ENCODE results near the gene FAM13B.
"Not testable (repeated sequence)": the region's sequence is repeated elsewhere in the genome, so short reads cannot be mapped to it uniquely, and the experiment has no call there.

Gene FAM13B

DNA sequence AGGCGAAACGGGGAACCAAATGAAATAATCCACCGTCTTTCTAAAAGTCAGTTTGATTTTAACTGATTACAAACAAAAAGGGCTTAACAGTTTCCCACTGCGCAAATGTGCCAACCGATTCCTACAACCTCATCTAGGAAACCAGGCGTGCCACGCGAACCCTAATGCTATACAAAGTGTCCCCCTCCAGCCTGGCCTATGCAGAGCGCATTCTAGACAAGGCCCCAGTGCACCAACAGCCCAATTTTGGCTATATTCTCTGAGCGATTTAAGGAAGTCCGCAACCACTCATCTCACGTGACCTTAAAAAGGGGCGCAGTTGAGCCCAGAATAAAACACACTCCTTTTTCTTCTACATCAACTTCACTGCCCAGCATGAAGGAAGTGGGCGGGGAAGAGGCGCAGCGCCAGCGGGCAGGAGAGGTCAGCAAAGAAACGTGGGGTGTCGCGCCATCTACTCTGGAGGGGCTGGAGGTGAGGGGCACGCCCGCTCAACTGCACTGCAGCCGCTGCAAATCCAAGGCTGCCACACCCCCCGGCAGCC is 779 bp downstream of the FAM13B start:
- no peaks in the 10 kb centered on the region for H3K9me3 ChIP-seq
- H3K36me3 ChIP-seq = no peaks in the 10 kb centered on the region
- peaks cover 0 to 55% (median 35%) of the 10 kb centered on the region in 4 donors for H3K4me1 ChIP-seq
- H3K4me3 ChIP-seq = peak overlapping the region; percentile 95 to 99
- peak overlapping the region; percentile 99 to 100 for H3K27ac ChIP-seq
- no peaks in the 10 kb centered on the region for H3K27me3 ChIP-seq
- TF ChIP-seq, protein P1, sequence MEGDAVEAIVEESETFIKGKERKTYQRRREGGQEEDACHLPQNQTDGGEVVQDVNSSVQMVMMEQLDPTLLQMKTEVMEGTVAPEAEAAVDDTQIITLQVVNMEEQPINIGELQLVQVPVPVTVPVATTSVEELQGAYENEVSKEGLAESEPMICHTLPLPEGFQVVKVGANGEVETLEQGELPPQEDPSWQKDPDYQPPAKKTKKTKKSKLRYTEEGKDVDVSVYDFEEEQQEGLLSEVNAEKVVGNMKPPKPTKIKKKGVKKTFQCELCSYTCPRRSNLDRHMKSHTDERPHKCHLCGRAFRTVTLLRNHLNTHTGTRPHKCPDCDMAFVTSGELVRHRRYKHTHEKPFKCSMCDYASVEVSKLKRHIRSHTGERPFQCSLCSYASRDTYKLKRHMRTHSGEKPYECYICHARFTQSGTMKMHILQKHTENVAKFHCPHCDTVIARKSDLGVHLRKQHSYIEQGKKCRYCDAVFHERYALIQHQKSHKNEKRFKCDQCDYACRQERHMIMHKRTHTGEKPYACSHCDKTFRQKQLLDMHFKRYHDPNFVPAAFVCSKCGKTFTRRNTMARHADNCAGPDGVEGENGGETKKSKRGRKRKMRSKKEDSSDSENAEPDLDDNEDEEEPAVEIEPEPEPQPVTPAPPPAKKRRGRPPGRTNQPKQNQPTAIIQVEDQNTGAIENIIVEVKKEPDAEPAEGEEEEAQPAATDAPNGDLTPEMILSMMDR (IDR thresholded peaks at IDR 0.05) = no peak
- intact Hi-C loops (cut with DNase I; ENCODE audit: low total_unique reads) = loop anchor here (5.0 to 10.0 kb wide), 3 partner anchors 35 to 407 kb away; partner anchors contain the start of gene HNRNPA0
- DNase-seq = peak; percentile 71 to 81

DNA sequence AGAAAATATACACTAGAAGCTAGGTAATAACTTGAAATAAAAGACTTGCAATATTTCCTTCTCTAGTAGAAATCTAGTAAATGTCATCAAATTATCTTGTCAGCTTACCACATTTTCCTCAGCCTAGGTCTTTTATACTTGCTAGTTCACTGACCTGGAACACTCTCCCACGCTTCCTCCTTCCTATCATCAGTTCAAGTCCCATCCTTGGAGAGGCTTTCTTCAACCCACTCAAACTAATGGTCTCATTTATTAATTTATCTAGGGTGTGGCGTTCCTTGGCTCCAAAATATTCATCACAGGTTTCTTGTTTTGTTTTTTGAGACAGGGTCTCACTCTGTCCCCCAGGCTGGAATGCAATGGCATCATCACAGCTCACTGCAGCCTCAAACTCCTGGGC is 2.9 kb downstream of the FAM13B start:
- peaks cover 0 to 59% (median 28%) of the 10 kb centered on the region in 4 donors for H3K4me1 ChIP-seq

DNA sequence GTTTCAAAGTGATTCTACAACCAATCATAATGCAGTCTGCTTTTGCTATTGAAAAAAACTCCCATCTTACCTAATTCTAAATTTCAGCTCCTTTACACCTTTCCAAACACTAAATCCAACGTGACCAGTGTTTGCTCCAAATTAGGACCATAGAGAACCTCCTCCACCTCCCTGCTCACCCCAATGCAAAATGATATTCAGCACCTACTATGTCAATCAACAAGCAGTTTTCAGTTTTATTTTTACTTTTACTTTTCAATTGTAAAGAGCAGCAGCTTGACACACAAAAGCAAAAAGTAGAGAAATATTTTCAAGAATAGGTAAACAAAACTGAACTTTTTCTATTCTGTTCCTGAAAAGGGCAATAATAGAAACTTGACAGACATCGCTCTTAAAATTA is 3.4 kb downstream of the FAM13B start:
- no peak for DNase-seq
- Histone ChIP-seq H3K4me1 (peaks cover 0 to 60% (median 28%) of the 10 kb centered on the region in 4 donors), H3K27ac (no peak overlapping the region), H3K36me3 (no peaks in the 10 kb centered on the region), H3K4me3 (no peak overlapping the region), H3K9me3 (no peaks in the 10 kb centered on the region), H3K27me3 (no peaks in the 10 kb centered on the region)
- intact Hi-C loops (cut with DNase I; ENCODE audit: low total_unique reads) = no loop called here
- TF ChIP-seq, protein P1 (IDR thresholded peaks at IDR 0.05) = no peak

More for the DNA sequence above, 2.9 kb downstream of the FAM13B start:
- H3K36me3 ChIP-seq = no peaks in the 10 kb centered on the region
- intact Hi-C loops (cut with DNase I; ENCODE audit: low total_unique reads) = loop anchor here (5.0 to 10.0 kb wide), 3 partner anchors 37 to 405 kb away; partner anchors contain the start of gene HNRNPA0
- no peak overlapping the region for H3K27ac ChIP-seq
- no peaks in the 10 kb centered on the region for H3K27me3 ChIP-seq
- DNase-seq = no peak
- H3K4me3 ChIP-seq = no peak overlapping the region
- no peaks in the 10 kb centered on the region for H3K9me3 ChIP-seq
- TF ChIP-seq, protein P1 (IDR thresholded peaks at IDR 0.05) = no peak

DNA sequence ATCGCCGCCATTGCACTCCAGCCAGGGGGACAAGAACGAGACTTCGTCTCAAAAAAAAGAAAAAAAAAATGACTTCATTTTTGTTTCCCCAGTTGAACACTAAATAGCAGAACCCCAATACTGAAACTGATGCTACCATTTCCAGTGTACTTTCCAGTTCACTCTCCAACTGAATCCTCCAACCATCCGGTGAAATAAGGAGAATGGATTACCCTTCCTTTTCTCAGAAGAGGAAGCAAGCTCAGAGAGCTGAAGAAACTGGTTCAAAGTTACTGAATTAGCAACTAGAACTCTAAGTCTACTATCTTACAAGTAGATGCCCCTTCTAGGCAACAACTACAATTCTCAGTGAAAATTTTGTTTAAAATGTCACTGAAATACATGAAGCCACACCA is 3.9 kb downstream of the FAM13B start:
- Histone ChIP-seq H3K36me3 (no peaks in the 10 kb centered on the region), H3K27ac (no peak overlapping the region), H3K4me1 (peaks cover 0 to 63% (median 30%) of the 10 kb centered on the region in 4 donors), H3K4me3 (no peak overlapping the region), H3K9me3 (no peaks in the 10 kb centered on the region), H3K27me3 (no peaks in the 10 kb centered on the region)
- intact Hi-C loops (cut with DNase I; ENCODE audit: low total_unique reads) = no loop called here
- DNase-seq = no peak
- TF ChIP-seq, protein P1 (IDR thresholded peaks at IDR 0.05) = no peak

DNA sequence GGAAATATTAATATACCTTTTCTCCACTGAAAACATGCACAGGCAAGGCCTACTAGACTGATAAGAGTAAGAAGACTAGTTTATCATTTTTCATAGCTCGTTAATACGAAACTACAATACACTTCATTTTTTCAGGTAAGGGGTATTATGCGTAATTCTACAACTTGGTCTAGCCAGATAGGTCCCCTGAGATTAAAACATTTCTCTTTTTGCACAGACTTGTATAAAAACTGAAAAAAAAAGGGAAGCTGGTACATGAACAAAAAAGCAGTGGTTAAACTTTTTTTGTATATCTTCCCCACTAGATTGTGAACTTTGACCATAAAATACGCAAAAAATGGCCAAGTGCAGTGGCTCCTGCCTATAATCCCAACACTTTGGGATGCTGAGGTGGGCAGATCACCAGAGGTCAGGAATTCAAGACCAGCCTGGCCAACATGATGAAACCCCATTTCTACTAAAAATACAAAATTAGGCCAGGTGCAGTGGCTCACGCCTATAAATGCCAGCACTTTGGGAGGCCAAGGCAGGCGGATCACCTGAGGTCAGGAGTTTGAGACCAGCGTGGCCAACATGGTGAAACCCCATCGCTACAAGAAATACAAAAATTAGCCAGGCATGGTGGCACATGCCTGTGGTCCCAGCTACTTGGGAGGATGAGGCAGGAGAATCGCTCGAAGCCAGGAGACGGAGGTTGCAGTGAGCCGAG is 4.5 kb downstream of the FAM13B start:
- H3K4me3 ChIP-seq; H3K27me3 ChIP-seq; DNase-seq; intact Hi-C loops (cut with DNase I; ENCODE audit: low total_unique reads); H3K9me3 ChIP-seq; H3K36me3 ChIP-seq; H3K27ac ChIP-seq: not testable (repeated sequence)
- H3K4me1 ChIP-seq = peaks cover 0 to 63% (median 31%) of the 10 kb centered on the region in 4 donors

DNA sequence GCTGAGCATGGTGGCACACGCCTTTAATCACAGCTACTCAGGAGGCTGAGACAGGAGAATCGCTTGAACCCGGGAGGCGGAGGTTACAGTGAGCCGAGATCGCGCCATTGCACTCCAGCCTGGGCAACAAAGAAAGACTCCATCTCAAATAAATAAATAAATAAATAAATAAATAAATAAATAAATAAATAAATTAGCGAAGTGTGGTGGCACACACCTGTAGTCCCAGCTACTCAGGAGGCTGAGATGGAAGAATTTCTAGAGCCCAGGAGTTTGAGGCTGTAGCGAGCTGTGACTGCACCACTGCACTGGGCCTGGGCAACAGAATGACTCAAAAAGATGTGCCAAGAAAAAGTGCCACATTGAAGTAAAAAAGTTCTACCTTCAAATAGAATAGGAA is 6.1 kb downstream of the FAM13B start:
- DNase-seq; H3K4me3 ChIP-seq; intact Hi-C loops (cut with DNase I; ENCODE audit: low total_unique reads); H3K27ac ChIP-seq; H3K9me3 ChIP-seq; H3K27me3 ChIP-seq; H3K36me3 ChIP-seq: not testable (repeated sequence)
- H3K4me1 ChIP-seq = peaks cover 0 to 72% (median 30%) of the 10 kb centered on the region in 4 donors

Data from tibial artery (tissue), 4 donors.